CD4-positive, alpha-beta T cell (primary cell): ENCODE results near the gene PPARG. TPM values are rescaled to one million over a fixed set of nuclear protein-coding genes. Genes with fewer than 3 reads are reported as not detected.

ENCODE experiments used
- ATAC-seq: fragments of 200-7000 bp; cut with Tn5 transposase; one replicate; pipeline ENCODE4 v1.10.0; 2022; ENCODE audit warnings: mild to moderate bottlenecking; ENCODE audit not compliant: poor library complexity
- CTCF ChIA-PET: fragments of 350-600 bp; sonication (Branson Sonifier 250); formaldehyde crosslinking; loops from one replicate; lab custom pipeline; 2021; ENCODE audit warnings: antibody characterized with exemption, inconsistent platforms; lab: Charles Lee
- POLR2A ChIA-PET: fragments of 350-600 bp; sonication (Branson Sonifier 250); formaldehyde crosslinking; loops from one replicate; lab custom pipeline; 2021; ENCODE audit warnings: antibody characterized with exemption, inconsistent platforms; lab: Charles Lee
- DNase-seq, 14 experiments: peaks; one replicate each; pipeline ENCODE4 v3.0.0-alpha.2; 2013 to 2020; ENCODE audit warnings: mixed read lengths in 2 of 14
- H3K27ac ChIP-seq, 2 donors: one replicate each; pipeline versions ENCODE4 v1.5.1 to v1.7.0; 2013; ENCODE audit warnings: low read length in 2 of 2, low read depth in 1 of 2, mild to moderate bottlenecking in 1 of 2
- H3K27me3 ChIP-seq, 2 experiments: 1 replicate in 1 of 2; 2 replicates in 1 of 2; pipeline versions ENCODE4 v1.6.1 to v1.7.0; 2013; ENCODE audit warnings: low read length in 2 of 2, control low read depth in 1 of 2, mild to moderate bottlenecking in 1 of 2, moderate library complexity in 1 of 2; ENCODE audit not compliant: insufficient read depth in 2 of 2, control insufficient read depth in 1 of 2
- H3K36me3 ChIP-seq: one replicate; pipeline ENCODE4 v1.6.1; 2013; ENCODE audit warnings: low read length, control low read depth; ENCODE audit not compliant: insufficient read depth
- H3K4me1 ChIP-seq: one replicate; pipeline ENCODE4 v1.6.1; 2013; ENCODE audit warnings: low read length, control low read depth; ENCODE audit not compliant: insufficient read depth
- H3K4me3 ChIP-seq: one replicate; pipeline ENCODE4 v1.5.1; 2013; ENCODE audit warnings: mild to moderate bottlenecking, low read length, moderate library complexity
- H3K9me3 ChIP-seq, 2 experiments: 1 replicate in 1 of 2; 2 replicates in 1 of 2; pipeline versions ENCODE4 v1.6.1 to v1.7.0; 2013; ENCODE audit warnings: low read length in 2 of 2, mild to moderate bottlenecking in 2 of 2, control low read depth in 1 of 2, moderate library complexity in 1 of 2; ENCODE audit not compliant: control insufficient read depth in 1 of 2, insufficient read depth in 1 of 2
- H3K27ac Mint-ChIP-seq: one replicate; pipeline ENCODE4 v1.8.0; 2020; ENCODE audit warnings: mixed read lengths
- H3K27me3 Mint-ChIP-seq: one replicate; pipeline ENCODE4 v1.8.0; 2021; ENCODE audit warnings: mixed read lengths
- H3K36me3 Mint-ChIP-seq: one replicate; pipeline ENCODE4 v1.8.0; 2021; ENCODE audit warnings: low read depth, mixed read lengths
- H3K4me1 Mint-ChIP-seq: one replicate; pipeline ENCODE4 v1.8.0; 2021; ENCODE audit warnings: low read depth, mixed read lengths
- H3K4me3 Mint-ChIP-seq: one replicate; pipeline ENCODE4 v1.8.0; 2020; ENCODE audit warnings: mild to moderate bottlenecking, mixed read lengths
- H3K9me3 Mint-ChIP-seq: one replicate; pipeline ENCODE4 v1.8.0; 2020; ENCODE audit warnings: mixed read lengths
- CTCF ChIP-seq: fragments of 200-600 bp; IDR thresholded peaks from one replicate; pipeline ENCODE4 v1.8.0; 2022; ENCODE audit warnings: antibody characterized with exemption, mild to moderate bottlenecking
- intact Hi-C, 2 experiments: fragments of 100-400 bp; cut with DNase I in 1 of 2; cut with micrococcal nuclease in 1 of 2; formaldehyde crosslinking; loops; one replicate each; pipeline versions ENCODE4 v1.15.1 to v1.9.0; 2023 to 2025; cut with DNase I, micrococcal nuclease
- total RNA-seq, 174 experiments: library from RNA in 2 of 174; stranded (reverse) in 2 of 174; gene quantifications; one replicate each; pipeline ENCODE4 v1.2.3 and lab custom pipeline; 2021 to 2026

PPARG gene
- total RNA-seq, 2 experiments from 2014 or later: 0.27 to 0.75 TPM

GRCh38 chr3:12303993-12304392 lies 15.1 kb downstream of the PPARG start:
- Mint-ChIP-seq H3K36me3 (no peaks in the 10 kb centered on the region), H3K4me3 (no peak overlapping the region), H3K9me3 (no peaks in the 10 kb centered on the region), H3K27me3 (no peaks in the 10 kb centered on the region), H3K27ac (no peak overlapping the region), H3K4me1 (no peaks in the 10 kb centered on the region)
- ChIA-PET POLR2A (interaction anchor here (0.6 kb wide), 1 partner anchor 87 kb away, joined by 3 read pairs; no protein-coding TSS in a partner anchor), CTCF (no interaction called here)
- H3K4me1 ChIP-seq: no peaks in the 10 kb centered on the region
- H3K9me3 ChIP-seq: no peaks in the 10 kb centered on the region
- no peaks in the 10 kb centered on the region for H3K27me3 ChIP-seq
- ATAC-seq (no peak), DNase-seq (peak in 3 of 14 experiments; percentile 3 to 69 (median 57))
- no peak overlapping the region for H3K4me3 ChIP-seq
- intact Hi-C loops: no loop called here
- no peak for TF ChIP-seq CTCF
- H3K36me3 ChIP-seq: no peaks in the 10 kb centered on the region
- H3K27ac ChIP-seq: no peak overlapping the region

GRCh38 chr3:12307136-12307535 lies 18.3 kb downstream of the PPARG start:
- no peaks in the 10 kb centered on the region for H3K4me1 ChIP-seq
- H3K9me3 Mint-ChIP-seq: no peaks in the 10 kb centered on the region
- no peaks in the 10 kb centered on the region for H3K36me3 Mint-ChIP-seq
- peaks cover 3% of the 10 kb centered on the region for H3K27me3 Mint-ChIP-seq
- ChIA-PET POLR2A (no interaction called here), CTCF (no interaction called here)
- no peak for TF ChIP-seq CTCF
- no peak overlapping the region for H3K4me3 ChIP-seq
- no peak overlapping the region for H3K27ac ChIP-seq
- ATAC-seq (no peak), DNase-seq (no peak)
- no peak overlapping the region for H3K27ac Mint-ChIP-seq
- H3K4me1 Mint-ChIP-seq: no peaks in the 10 kb centered on the region
- H3K9me3 ChIP-seq: no peaks in the 10 kb centered on the region
- no peak overlapping the region for H3K4me3 Mint-ChIP-seq
- H3K36me3 ChIP-seq: no peaks in the 10 kb centered on the region
- intact Hi-C loops: no loop called here
- no peaks in the 10 kb centered on the region for H3K27me3 ChIP-seq

GRCh38 chr3:12308517-12308916 lies 19.6 kb downstream of the PPARG start:
- POLR2A ChIA-PET: no interaction called here
- Mint-ChIP-seq H3K27ac (no peak overlapping the region), H3K9me3 (no peaks in the 10 kb centered on the region), H3K27me3 (peaks cover 3% of the 10 kb centered on the region), H3K4me1 (no peaks in the 10 kb centered on the region), H3K4me3 (no peak overlapping the region), H3K36me3 (no peaks in the 10 kb centered on the region)
- Histone ChIP-seq H3K4me3 (no peak overlapping the region), H3K36me3 (no peaks in the 10 kb centered on the region), H3K9me3 (no peaks in the 10 kb centered on the region), H3K4me1 (no peaks in the 10 kb centered on the region), H3K27ac (no peak overlapping the region), H3K27me3 (no peaks in the 10 kb centered on the region)
- TF ChIP-seq CTCF: no peak
- DNase-seq (peak in 1 of 14 experiments; percentile 15), ATAC-seq (no peak)
- intact Hi-C loops: no loop called here
- CTCF ChIA-PET: no interaction called here
